CD4-positive, alpha-beta T cell treated with Interferon alpha-2 for 1 hour (primary cell): ENCODE results near the gene AGT.
"Not testable (repeated sequence)": the region's sequence is repeated elsewhere in the genome, so short reads cannot be mapped to it uniquely, and the experiment has no call there.

Experiments
- DNase-seq, 2 donors: peaks; one replicate each; pipeline ENCODE4 v3.0.0-alpha.2; 2020 to 2022

AGT gene

DNA sequence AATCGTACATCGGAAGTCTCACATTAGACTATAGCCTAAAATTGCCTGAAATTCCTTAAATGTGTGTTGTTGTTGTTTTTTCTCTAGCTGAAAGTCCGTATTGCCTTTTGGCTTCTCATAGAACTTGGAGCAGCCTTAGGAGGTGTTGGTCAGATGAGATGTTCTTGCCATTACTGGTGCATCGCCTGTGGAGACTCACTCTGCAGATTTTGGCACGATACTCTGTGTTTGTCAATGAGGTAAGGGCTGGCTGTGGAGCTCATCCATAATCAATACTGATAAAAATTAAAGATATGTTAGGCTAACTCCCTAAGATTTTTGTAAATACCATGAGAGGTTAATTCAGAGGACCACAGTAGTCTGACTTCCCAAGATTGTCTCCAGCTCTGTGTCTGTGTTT, 28.9 kb downstream of the AGT start:
- DNase-seq, result no peak

- no peak for DNase-seq
These were observed 29.8 kb downstream of the AGT start for GRCh38 chr1:230684146-230684545.

- DNase-seq, result no peak
These were observed 30.9 kb downstream of the AGT start for GRCh38 chr1:230682882-230683610.

DNA sequence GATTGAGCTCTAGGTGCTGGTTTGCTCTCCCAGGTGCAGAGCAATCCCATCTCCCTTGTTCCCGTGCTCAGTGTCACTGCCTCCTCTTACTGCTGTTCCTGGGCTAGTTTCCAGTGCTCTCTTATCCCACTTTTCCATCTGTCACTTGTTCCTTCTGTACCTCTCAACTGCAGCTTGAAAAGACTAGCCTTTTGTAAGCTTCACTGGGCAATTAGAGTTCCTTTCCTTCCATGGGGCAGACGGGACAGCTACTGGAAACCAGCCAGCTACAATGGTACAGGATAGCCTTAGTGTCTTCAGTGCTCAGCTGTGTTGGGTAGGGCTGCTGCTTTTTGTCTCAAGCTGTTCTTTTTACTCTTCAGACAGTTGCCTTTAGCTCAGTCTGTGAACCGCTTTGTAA, 31.6 kb downstream of the AGT start:
- DNase-seq, result no peak

GRCh38 chr1:230681599-230681998, 32.3 kb downstream of the AGT start:
- DNase-seq, result no peak

- DNase-seq, result no peak
These were observed 33.5 kb downstream of the AGT start for GRCh38 chr1:230680300-230681025.

DNA sequence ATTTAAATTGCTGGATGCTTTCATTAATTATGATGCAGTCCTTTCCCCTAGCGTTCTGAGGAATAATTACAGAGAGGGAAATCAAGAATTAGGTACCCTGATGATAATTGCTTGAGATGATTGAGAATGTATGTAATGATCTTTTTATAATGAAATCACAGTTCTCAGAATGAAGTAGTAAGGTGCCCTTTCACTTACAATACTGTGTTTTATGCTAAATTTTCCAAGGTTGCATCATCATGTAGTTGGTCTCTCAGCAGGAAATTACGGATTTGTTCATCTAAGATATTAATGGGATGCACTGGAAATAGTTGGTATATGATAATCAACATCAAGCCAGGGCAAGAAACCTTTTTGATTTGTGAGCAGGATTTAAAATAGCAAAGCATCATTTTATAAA, 34.1 kb downstream of the AGT start:
- no peak for DNase-seq

- no peak for DNase-seq
These were observed 34.7 kb downstream of the AGT start for GRCh38 chr1:230679192-230679591.

DNA sequence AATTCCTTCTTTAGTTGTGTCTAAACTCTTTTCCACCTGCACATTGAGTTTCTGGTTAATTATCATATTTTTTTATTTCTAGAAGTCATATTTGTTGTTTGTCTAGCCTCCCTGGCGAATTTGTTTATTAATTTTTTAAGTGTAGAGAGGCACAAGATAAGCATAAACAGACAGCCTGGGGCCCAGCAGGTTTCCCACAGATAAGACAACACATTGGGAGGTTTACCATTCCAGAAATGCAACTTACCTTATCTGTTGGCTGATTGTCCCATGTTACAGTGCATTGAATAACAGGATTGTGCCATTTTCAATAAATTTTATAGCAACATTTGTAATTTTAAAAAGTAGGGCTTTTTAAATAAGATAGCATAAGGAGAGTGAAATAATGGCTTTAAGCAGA, 36.7 kb downstream of the AGT start:
- no peak for DNase-seq

DNA sequence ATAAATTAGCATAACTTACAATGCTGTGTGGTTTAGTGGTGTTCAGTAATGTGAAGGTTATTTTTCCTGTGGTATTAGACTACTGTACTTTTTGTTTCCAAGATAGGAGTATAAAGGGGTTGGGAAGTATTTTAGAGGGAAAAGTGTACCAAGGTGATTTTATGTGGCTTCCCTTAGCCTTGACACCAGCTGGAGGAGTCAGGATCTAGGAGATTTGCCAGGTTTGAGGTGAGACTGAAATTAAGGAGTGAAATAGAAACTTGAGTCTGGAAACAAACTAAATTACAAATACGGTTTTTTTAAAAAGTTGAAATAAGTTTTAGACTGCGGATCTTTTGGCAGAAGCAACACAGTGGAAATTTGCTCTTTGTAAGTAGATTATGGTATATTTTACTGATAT, 39.3 kb downstream of the AGT start:
- no peak for DNase-seq

DNA sequence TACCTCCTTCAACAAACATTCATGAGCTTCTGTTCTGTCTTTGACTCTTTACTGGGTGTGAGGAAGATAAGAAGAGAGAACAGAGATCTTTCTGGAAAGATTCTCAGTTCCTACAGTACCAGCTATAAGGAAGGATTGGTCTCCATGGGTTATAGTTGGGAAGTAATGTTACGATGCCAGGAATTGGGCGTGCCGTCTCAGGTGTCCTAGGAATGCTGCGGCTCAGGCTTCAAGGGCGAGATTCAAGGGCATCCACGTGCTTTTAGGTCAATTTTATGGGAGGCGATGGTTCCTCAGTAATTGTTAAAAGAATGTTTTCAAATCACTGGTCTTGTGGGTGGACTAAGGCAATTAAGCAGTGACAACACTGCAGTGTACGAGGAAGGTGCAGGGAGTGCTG, 44.4 kb downstream of the AGT start:
- no peak for DNase-seq

DNA sequence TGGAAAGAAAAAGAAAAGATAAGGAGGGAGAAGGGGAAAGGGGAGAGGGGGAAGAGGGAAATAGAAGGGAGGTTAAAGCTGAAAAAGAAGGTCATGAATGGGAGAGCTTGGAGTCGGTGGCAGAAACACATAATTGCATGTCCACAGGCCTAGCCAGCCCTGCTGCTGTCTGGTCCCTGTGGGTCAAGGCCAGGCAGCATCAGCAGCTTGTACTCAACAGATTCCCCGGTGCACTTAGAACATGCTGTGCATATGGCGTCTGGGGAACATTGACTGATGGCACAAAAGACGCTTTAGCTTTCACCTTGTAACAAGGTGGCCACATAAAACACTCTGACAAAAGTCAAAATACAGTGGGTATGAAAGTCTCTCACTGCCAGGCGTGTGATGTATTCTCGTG, 45.7 kb downstream of the AGT start:
- DNase-seq, result no peak

DNA sequence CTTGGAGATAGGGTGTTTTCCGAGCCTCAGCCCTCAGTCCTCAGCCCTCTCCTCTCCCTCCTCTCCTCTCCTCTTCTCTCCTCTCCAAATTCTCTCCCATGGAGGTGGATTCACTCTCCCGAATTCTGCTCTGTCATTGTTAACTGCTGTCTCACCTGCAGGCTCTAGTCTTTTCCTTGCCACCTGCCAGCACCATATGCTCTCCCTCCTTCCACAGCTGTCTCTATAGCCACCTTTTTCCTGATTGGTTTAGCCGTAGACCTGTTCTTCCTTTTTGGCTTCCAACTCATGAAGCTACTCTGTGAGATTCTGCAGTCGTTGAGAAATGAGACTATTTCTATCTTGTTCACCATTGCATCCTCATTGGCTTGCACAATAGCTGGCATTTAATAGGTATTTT, 51.9 kb downstream of the AGT start:
- DNase-seq, result no peak

DNA sequence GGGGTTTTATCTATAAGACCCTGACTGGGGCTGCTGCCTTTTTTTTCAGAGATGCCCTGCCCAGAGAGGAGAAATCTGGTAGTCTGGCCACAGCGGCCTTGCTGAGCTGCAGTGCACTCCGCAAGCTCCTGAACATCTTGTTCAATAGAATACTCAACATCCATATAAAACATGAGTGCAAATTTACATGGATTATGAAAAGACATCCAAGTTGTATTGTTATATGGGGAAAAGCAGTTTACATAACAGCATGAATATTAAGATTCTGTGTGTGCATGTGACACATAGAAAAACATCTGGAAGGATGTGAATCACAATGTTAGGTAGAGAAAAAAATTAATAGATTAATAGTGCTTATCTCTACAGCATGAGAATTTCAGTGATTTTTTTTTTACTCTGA, 55.2 kb downstream of the AGT start:
- DNase-seq, result no peak

GRCh38 chr1:230658103-230658502, 55.8 kb downstream of the AGT start:
- not testable (repeated sequence) for DNase-seq

DNA sequence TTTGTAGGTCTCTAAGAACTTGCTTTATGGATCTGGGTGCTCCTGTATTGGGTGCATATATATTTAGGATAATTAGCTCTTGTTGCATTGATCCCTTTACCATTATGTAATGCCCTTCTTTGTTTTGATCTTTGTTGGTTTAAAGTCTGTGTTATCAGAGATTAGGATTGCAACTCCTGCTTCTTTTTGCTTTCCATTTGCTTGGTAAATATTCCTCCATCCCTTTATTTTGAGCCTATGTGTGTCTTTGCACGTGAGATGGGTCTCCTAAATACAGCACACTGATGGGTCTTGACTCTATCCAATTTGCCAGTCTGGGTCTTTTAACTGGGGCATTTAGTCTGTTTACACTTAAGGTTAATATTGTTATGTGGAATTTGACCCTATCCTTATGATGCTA, 57.2 kb downstream of the AGT start:
- DNase-seq, result not testable (repeated sequence)
